Measurements from ENCODE around the gene TRIM25. TPM values are rescaled to one million over a fixed set of nuclear protein-coding genes. Genes with fewer than 3 reads are reported as not detected.

The TRIM25 gene
- total RNA-seq, 2 donors from 2014 or later = 69.9 to 98.1 TPM

GRCh38 chr17:56847106-56847505 is 66.7 kb downstream of the TRIM25 start:
- Histone ChIP-seq H3K27me3 (no peaks in the 10 kb centered on the region), H3K4me1 (no peaks in the 10 kb centered on the region), H3K27ac (no peak overlapping the region), H3K9me3 (no peaks in the 10 kb centered on the region), H3K36me3 (no peaks in the 10 kb centered on the region), H3K4me3 (no peak overlapping the region), H3K9ac (ENCODE audit: low read depth in 2 of 2, low read length in 2 of 2) (no peak overlapping the region)
- TF ChIP-seq CTCF (IDR thresholded peaks at IDR 0.05) = no peak
- intact Hi-C loops (cut with DNase I) = no loop called here
- DNase-seq = no peak

DNA sequence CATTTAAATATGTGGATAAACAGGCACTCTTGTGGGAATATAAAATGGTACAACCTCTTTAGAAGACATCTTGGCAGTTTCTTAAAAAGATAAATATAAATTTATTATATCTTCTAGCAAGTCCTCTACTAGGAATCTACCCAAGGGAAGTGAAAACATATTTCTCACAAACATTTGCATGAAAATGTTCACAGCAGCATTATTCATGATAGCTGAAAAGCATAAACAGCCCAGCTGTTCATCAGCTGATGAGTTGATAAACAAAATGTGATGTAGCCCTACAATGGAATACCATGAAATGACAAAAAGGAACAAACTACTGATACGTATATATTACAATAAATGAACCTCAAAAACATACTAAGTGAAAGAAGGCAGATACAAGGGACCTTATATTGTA is 67.9 kb downstream of the TRIM25 start:
- Histone ChIP-seq H3K27ac (no peak overlapping the region), H3K4me3 (no peak overlapping the region), H3K9ac (ENCODE audit: low read depth in 2 of 2, low read length in 2 of 2) (no peak overlapping the region), H3K27me3 (no peaks in the 10 kb centered on the region), H3K36me3 (no peaks in the 10 kb centered on the region), H3K4me1 (no peaks in the 10 kb centered on the region), H3K9me3 (no peaks in the 10 kb centered on the region)
- TF ChIP-seq CTCF (IDR thresholded peaks at IDR 0.05) = no peak
- no peak for DNase-seq
- intact Hi-C loops (cut with DNase I) = no loop called here

DNA sequence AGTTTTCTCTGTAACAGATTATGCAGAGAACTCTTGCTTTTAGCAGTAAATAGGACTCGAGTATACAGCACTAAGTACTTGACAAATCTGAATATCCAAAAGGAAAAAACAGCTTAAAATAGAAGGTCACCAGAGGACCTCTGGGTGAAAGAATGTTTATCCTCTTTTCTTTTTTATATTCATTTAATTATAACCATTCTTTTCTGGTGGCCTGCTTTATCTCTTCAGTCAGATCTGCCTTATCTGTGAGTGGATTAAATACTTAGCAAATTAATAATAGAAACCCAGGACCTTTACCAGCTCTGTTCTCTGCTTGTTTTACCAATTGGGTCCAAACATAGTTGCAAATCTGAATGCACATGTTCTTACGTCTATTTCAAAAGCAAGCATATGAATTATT is 71.3 kb downstream of the TRIM25 start:
- no peak for TF ChIP-seq CTCF (IDR thresholded peaks at IDR 0.05)
- Histone ChIP-seq H3K27ac (no peak overlapping the region), H3K27me3 (no peaks in the 10 kb centered on the region), H3K9me3 (no peaks in the 10 kb centered on the region), H3K9ac (ENCODE audit: low read depth in 2 of 2, low read length in 2 of 2) (no peak overlapping the region), H3K36me3 (no peaks in the 10 kb centered on the region), H3K4me3 (no peak overlapping the region), H3K4me1 (no peaks in the 10 kb centered on the region)
- DNase-seq = no peak
- intact Hi-C loops (cut with DNase I) = no loop called here

- Histone ChIP-seq H3K27ac (no peak overlapping the region), H3K9me3 (no peaks in the 10 kb centered on the region), H3K9ac (ENCODE audit: low read depth in 2 of 2, low read length in 2 of 2) (no peak overlapping the region), H3K4me3 (no peak overlapping the region), H3K27me3 (no peaks in the 10 kb centered on the region), H3K36me3 (no peaks in the 10 kb centered on the region), H3K4me1 (peaks cover 9% of the 10 kb centered on the region)
- intact Hi-C loops (cut with DNase I) = no loop called here
- DNase-seq = no peak
- TF ChIP-seq CTCF (IDR thresholded peaks at IDR 0.05) = no peak
Measured at GRCh38 chr17:56838687-56839086, 75.2 kb downstream of the TRIM25 start.

Other genes starting within 250 kb of the TRIM25 start
- gene C17orf67, start 80.1 kb downstream of the TRIM25 start, total RNA-seq = 1 to 10 TPM; 1.4 to 1.7 TPM
- gene DGKE, start 79.9 kb downstream of the TRIM25 start, total RNA-seq = 10 to 100 TPM in 1 of 2 donors, 1 to 10 TPM in 1; 7.8 to 10.5 TPM
- gene COIL, start 47.0 kb upstream of the TRIM25 start, total RNA-seq = 10 to 100 TPM; 14.1 to 14.8 TPM
- gene SCPEP1, start 64.1 kb upstream of the TRIM25 start, total RNA-seq = 10 to 100 TPM; 13.7 to 22.9 TPM
- gene AKAP1, start 171.2 kb upstream of the TRIM25 start, total RNA-seq = 100 to 1,000 TPM; 128 to 139 TPM

All from colonic mucosa (tissue), 4 donors.